CD4-positive, alpha-beta T cell (primary cell): ENCODE results near the gene ABCG1. TPM values are rescaled to one million over a fixed set of nuclear protein-coding genes. Genes with fewer than 3 reads are reported as not detected.
A peak's percentile ranks its signal among the peaks of the same experiment; 100 is the strongest.

Experiments
- ATAC-seq: fragments of 200-7000 bp; cut with Tn5 transposase; one replicate; pipeline ENCODE4 v1.10.0; 2022; ENCODE audit warnings: mild to moderate bottlenecking; ENCODE audit not compliant: poor library complexity
- CTCF ChIA-PET: fragments of 350-600 bp; sonication (Branson Sonifier 250); formaldehyde crosslinking; loops from one replicate; lab custom pipeline; 2021; ENCODE audit warnings: antibody characterized with exemption, inconsistent platforms; lab: Charles Lee
- POLR2A ChIA-PET: fragments of 350-600 bp; sonication (Branson Sonifier 250); formaldehyde crosslinking; loops from one replicate; lab custom pipeline; 2021; ENCODE audit warnings: antibody characterized with exemption, inconsistent platforms; lab: Charles Lee
- DNase-seq, 14 experiments: peaks; one replicate each; pipeline ENCODE4 v3.0.0-alpha.2; 2013 to 2020; ENCODE audit warnings: mixed read lengths in 2 of 14
- H3K27ac ChIP-seq, 2 donors: one replicate each; pipeline versions ENCODE4 v1.5.1 to v1.7.0; 2013; ENCODE audit warnings: low read length in 2 of 2, low read depth in 1 of 2, mild to moderate bottlenecking in 1 of 2
- H3K27me3 ChIP-seq, 2 experiments: 1 replicate in 1 of 2; 2 replicates in 1 of 2; pipeline versions ENCODE4 v1.6.1 to v1.7.0; 2013; ENCODE audit warnings: low read length in 2 of 2, control low read depth in 1 of 2, mild to moderate bottlenecking in 1 of 2, moderate library complexity in 1 of 2; ENCODE audit not compliant: insufficient read depth in 2 of 2, control insufficient read depth in 1 of 2
- H3K36me3 ChIP-seq: one replicate; pipeline ENCODE4 v1.6.1; 2013; ENCODE audit warnings: low read length, control low read depth; ENCODE audit not compliant: insufficient read depth
- H3K4me1 ChIP-seq: one replicate; pipeline ENCODE4 v1.6.1; 2013; ENCODE audit warnings: low read length, control low read depth; ENCODE audit not compliant: insufficient read depth
- H3K4me3 ChIP-seq: one replicate; pipeline ENCODE4 v1.5.1; 2013; ENCODE audit warnings: mild to moderate bottlenecking, low read length, moderate library complexity
- H3K9me3 ChIP-seq, 2 experiments: 1 replicate in 1 of 2; 2 replicates in 1 of 2; pipeline versions ENCODE4 v1.6.1 to v1.7.0; 2013; ENCODE audit warnings: low read length in 2 of 2, mild to moderate bottlenecking in 2 of 2, control low read depth in 1 of 2, moderate library complexity in 1 of 2; ENCODE audit not compliant: control insufficient read depth in 1 of 2, insufficient read depth in 1 of 2
- H3K27ac Mint-ChIP-seq: one replicate; pipeline ENCODE4 v1.8.0; 2020; ENCODE audit warnings: mixed read lengths
- H3K27me3 Mint-ChIP-seq: one replicate; pipeline ENCODE4 v1.8.0; 2021; ENCODE audit warnings: mixed read lengths
- H3K36me3 Mint-ChIP-seq: one replicate; pipeline ENCODE4 v1.8.0; 2021; ENCODE audit warnings: low read depth, mixed read lengths
- H3K4me1 Mint-ChIP-seq: one replicate; pipeline ENCODE4 v1.8.0; 2021; ENCODE audit warnings: low read depth, mixed read lengths
- H3K4me3 Mint-ChIP-seq: one replicate; pipeline ENCODE4 v1.8.0; 2020; ENCODE audit warnings: mild to moderate bottlenecking, mixed read lengths
- H3K9me3 Mint-ChIP-seq: one replicate; pipeline ENCODE4 v1.8.0; 2020; ENCODE audit warnings: mixed read lengths
- intact Hi-C, 2 experiments: fragments of 100-400 bp; cut with DNase I in 1 of 2; cut with micrococcal nuclease in 1 of 2; formaldehyde crosslinking; loops; one replicate each; pipeline versions ENCODE4 v1.15.1 to v1.9.0; 2023 to 2025; cut with DNase I, micrococcal nuclease
- total RNA-seq, 174 experiments: library from RNA in 2 of 174; stranded (reverse) in 2 of 174; gene quantifications; one replicate each; pipeline ENCODE4 v1.2.3 and lab custom pipeline; 2021 to 2026
- TF ChIP-seq, protein P1 (sequence below): fragments of 200-600 bp; IDR thresholded peaks from one replicate; pipeline ENCODE4 v1.8.0; 2022; ENCODE audit warnings: antibody characterized with exemption, mild to moderate bottlenecking

Gene ABCG1
- total RNA-seq, 2 experiments from 2014 or later, result 109 to 116 TPM

DNA sequence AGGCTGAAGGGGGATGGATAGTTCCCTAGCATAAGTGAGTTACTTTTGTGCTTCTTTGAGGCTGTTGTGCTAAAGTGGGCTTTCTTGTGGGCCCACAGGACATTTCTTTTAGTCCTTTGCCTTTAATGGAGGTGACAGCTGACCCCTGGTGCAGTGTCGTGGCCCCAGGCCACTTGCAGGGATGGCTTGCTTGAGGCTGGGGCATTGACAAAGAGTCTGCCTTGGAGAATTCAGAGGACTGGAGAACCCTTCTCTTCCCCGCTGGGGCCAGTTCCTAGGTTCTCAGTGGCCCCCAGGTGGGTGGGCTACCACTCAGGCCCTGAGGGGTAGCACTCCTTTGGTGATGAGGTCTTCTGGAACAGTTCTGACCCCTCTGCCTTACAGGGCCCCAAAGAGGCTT is 12.8 kb downstream of the ABCG1 start:
- H3K27ac ChIP-seq, result peak overlapping the region in 1 of 2 donors; percentile 93

DNA sequence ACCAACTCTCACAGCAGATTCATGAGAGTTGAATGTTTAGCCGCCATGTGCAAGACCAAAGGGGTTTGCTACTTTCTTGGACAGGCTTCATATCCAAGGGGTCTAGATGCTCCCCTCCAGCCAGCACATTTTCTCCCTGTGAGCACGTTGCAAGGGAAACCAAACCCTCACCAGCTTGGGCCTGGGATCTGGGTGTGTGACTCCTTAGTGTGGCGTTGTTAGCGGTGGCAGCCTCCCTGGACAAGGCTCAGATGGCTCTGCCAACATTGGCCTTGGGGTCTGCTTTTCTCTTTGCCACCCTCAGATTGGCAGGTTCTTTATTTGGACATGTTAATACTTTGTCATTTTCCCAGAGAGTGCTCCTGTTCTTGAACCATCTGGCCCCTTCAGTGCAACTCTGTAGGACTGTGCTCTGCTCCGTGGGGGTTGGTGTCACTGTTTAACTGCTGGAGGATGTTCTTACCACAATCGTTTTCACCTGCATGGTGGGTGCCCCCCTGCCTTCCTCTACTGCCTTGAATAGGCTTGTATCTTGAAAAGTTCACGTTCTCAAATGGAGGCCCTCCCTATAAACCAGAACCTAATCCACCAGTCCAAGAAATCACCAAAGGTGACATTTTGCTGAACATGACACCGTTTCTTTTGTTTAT is 13.4 kb downstream of the ABCG1 start:
- Histone ChIP-seq H3K9me3 (no peaks in the 10 kb centered on the region), H3K36me3 (peaks cover 3% of the 10 kb centered on the region), H3K4me1 (peaks cover 91% of the 10 kb centered on the region), H3K27ac (peak overlapping the region; percentile 93 to 94), H3K27me3 (no peaks in the 10 kb centered on the region), H3K4me3 (no peak overlapping the region)
- Mint-ChIP-seq H3K4me1 (peaks cover 97% of the 10 kb centered on the region), H3K27ac (peak overlapping the region; percentile 90), H3K36me3 (peaks cover 42% of the 10 kb centered on the region), H3K4me3 (peak overlapping the region; percentile 85), H3K27me3 (no peaks in the 10 kb centered on the region), H3K9me3 (peaks cover 2% of the 10 kb centered on the region)
- POLR2A ChIA-PET, result interaction anchor here (1.3 to 2.7 kb wide), 3 partner anchors 12 to 44 kb away, joined by 3 to 26 read pairs (median 6); no protein-coding TSS in a partner anchor
- intact Hi-C loops, result loop anchor here (5.0 to 10.0 kb wide), 4 partner anchors 35 to 1552 kb away; partner anchors contain the start of gene RRP1 (in 1 of the 2)
- TF ChIP-seq, protein P1, sequence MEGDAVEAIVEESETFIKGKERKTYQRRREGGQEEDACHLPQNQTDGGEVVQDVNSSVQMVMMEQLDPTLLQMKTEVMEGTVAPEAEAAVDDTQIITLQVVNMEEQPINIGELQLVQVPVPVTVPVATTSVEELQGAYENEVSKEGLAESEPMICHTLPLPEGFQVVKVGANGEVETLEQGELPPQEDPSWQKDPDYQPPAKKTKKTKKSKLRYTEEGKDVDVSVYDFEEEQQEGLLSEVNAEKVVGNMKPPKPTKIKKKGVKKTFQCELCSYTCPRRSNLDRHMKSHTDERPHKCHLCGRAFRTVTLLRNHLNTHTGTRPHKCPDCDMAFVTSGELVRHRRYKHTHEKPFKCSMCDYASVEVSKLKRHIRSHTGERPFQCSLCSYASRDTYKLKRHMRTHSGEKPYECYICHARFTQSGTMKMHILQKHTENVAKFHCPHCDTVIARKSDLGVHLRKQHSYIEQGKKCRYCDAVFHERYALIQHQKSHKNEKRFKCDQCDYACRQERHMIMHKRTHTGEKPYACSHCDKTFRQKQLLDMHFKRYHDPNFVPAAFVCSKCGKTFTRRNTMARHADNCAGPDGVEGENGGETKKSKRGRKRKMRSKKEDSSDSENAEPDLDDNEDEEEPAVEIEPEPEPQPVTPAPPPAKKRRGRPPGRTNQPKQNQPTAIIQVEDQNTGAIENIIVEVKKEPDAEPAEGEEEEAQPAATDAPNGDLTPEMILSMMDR, result no peak
- DNase-seq (peak in 5 of 14 experiments; percentile 16 to 55 (median 36)), ATAC-seq (no peak)
- CTCF ChIA-PET, result interaction anchor here (1.2 to 2.9 kb wide), 4 partner anchors 12 to 68 kb away, joined by 3 to 27 read pairs (median 6); partner anchors contain the start of gene ABCG1

More for the DNA sequence above, 12.8 kb downstream of the ABCG1 start:
- DNase-seq, result no peak
- H3K4me1 Mint-ChIP-seq, result peaks cover 97% of the 10 kb centered on the region
- Histone ChIP-seq H3K9me3 (no peaks in the 10 kb centered on the region), H3K27me3 (no peaks in the 10 kb centered on the region), H3K4me3 (no peak overlapping the region), H3K4me1 (peaks cover 90% of the 10 kb centered on the region), H3K36me3 (peaks cover 9% of the 10 kb centered on the region)
- H3K9me3 Mint-ChIP-seq, result peaks cover 2% of the 10 kb centered on the region
- no peak for ATAC-seq
- ChIA-PET CTCF (no interaction called here), POLR2A (interaction anchor here (0.7 to 1.4 kb wide), 2 partner anchors 25 to 43 kb away, joined by 3 read pairs; no protein-coding TSS in a partner anchor)
- H3K4me3 Mint-ChIP-seq, result peak overlapping the region; percentile 54
- TF ChIP-seq, protein P1, result no peak
- peak overlapping the region; percentile 90 for H3K27ac Mint-ChIP-seq
- intact Hi-C loops, result loop anchor here (5.0 to 10.0 kb wide), 4 partner anchors 36 to 1553 kb away; partner anchors contain the start of gene RRP1 (in 1 of the 2)
- H3K27me3 Mint-ChIP-seq, result no peaks in the 10 kb centered on the region
- peaks cover 47% of the 10 kb centered on the region for H3K36me3 Mint-ChIP-seq

DNA sequence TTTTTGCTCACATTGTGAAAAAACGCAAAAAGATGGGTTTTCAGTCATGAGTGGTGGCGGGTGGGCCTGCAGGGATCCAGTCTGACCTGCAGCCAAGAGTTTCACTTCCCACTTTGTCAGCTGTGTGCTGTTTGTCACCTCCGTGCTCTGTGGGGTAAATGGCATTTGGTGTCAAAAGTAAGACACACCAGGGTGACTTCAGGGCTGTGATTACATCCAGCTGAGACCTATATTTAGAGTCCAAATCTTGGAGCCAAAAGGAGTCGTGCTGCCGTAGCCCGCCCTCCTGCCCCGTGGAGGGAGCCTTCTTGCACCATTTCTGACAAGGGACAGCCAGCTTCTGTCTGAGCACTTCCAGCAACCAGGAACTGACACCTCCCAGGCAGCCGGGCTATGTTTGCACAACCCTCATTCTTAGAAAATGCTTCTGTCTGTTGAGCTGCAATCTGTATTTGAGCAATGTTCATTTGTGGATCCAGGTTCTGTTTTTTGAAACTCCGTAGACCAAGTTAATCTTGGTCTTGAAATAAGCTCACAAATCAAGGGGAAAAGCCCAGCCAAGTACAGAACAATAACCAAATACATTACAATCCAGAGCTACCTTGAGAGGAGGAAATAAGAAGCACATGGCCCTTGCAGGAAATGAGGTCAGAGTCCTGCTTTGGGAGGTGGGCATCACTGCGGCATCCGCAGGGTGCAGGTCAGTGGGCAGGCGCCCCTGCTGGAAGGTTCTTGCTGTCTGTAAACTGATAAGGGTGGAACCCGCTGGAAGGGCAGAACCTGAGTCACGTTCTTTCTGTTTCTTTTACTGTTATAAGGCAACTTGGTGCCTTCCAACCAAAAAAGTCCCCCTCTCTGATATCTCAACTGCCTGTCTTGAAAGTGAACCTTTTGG is 14.4 kb downstream of the ABCG1 start:
- TF ChIP-seq, protein P1, result peak; percentile 14
- H3K4me1 Mint-ChIP-seq, result peaks cover 97% of the 10 kb centered on the region
- Histone ChIP-seq H3K4me1 (peaks cover 91% of the 10 kb centered on the region), H3K27me3 (no peaks in the 10 kb centered on the region), H3K4me3 (peak overlapping the region; percentile 57), H3K27ac (peak overlapping the region; percentile 94), H3K9me3 (no peaks in the 10 kb centered on the region), H3K36me3 (no peaks in the 10 kb centered on the region)
- no peaks in the 10 kb centered on the region for H3K9me3 Mint-ChIP-seq
- H3K27ac Mint-ChIP-seq, result peak overlapping the region; percentile 90
- peak overlapping the region; percentile 85 for H3K4me3 Mint-ChIP-seq
- intact Hi-C loops, result loop anchor here (1.0 to 10.0 kb wide), 6 partner anchors 13 to 1551 kb away; partner anchors contain the start of gene RRP1 (in 1 of the 2)
- ChIA-PET CTCF (interaction anchor here (0.6 to 2.9 kb wide), 11 partner anchors 8 to 322 kb away, joined by 3 to 27 read pairs (median 4); partner anchors contain the start of gene ABCG1), POLR2A (interaction anchor here (0.6 to 2.7 kb wide), 7 partner anchors 13 to 171 kb away, joined by 3 to 26 read pairs (median 4); partner anchors contain the start of gene UBASH3A)
- DNase-seq (peak; percentile 41 to 95 (median 74)), ATAC-seq (peak; percentile 47)
- H3K27me3 Mint-ChIP-seq, result no peaks in the 10 kb centered on the region
- peaks cover 32% of the 10 kb centered on the region for H3K36me3 Mint-ChIP-seq
